Measurements from ENCODE around the gene TYMP.

TYMP gene

GRCh38 chr22:50502628-50503474 is 27.0 kb downstream of the TYMP start:
- no peak overlapping the region for H3K27ac ChIP-seq (ENCODE audit: low read depth, low read length)
- TF ChIP-seq, protein P1, sequence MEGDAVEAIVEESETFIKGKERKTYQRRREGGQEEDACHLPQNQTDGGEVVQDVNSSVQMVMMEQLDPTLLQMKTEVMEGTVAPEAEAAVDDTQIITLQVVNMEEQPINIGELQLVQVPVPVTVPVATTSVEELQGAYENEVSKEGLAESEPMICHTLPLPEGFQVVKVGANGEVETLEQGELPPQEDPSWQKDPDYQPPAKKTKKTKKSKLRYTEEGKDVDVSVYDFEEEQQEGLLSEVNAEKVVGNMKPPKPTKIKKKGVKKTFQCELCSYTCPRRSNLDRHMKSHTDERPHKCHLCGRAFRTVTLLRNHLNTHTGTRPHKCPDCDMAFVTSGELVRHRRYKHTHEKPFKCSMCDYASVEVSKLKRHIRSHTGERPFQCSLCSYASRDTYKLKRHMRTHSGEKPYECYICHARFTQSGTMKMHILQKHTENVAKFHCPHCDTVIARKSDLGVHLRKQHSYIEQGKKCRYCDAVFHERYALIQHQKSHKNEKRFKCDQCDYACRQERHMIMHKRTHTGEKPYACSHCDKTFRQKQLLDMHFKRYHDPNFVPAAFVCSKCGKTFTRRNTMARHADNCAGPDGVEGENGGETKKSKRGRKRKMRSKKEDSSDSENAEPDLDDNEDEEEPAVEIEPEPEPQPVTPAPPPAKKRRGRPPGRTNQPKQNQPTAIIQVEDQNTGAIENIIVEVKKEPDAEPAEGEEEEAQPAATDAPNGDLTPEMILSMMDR (IDR thresholded peaks at IDR 0.05; ENCODE audit: insufficient read depth, low read length, poor library complexity, severe bottlenecking) = no peak
- TF ChIP-seq EZH2phosphoT487 (conservative IDR thresholded peaks at IDR 0.05; ENCODE audit: low read length) = no peak

GRCh38 chr22:50502096-50502495 is 27.7 kb downstream of the TYMP start:
- Histone ChIP-seq H3K4me2 (ENCODE audit: low read depth, low read length, poor library complexity, severe bottlenecking) (no peak overlapping the region), H3K79me2 (ENCODE audit: insufficient read depth, low read length) (peaks cover 4% of the 10 kb centered on the region; the same call in 1 of the 2 replicates), H4K20me1 (ENCODE audit: low read depth, low read length) (no peaks in the 10 kb centered on the region), H3K36me3 (ENCODE audit: low read length) (no peaks in the 10 kb centered on the region), H3K4me3 (ENCODE audit: insufficient read depth, low read length, poor library complexity, severe bottlenecking) (no peak overlapping the region), H3K27me3 (ENCODE audit: low read length) (no peaks in the 10 kb centered on the region), H3K9ac (ENCODE audit: low read length) (no peak overlapping the region), H3K27ac (ENCODE audit: low read depth, low read length) (no peak overlapping the region), H3K9me3 (ENCODE audit: insufficient read depth, low read length) (no peaks in the 10 kb centered on the region), H3F3A (ENCODE audit: insufficient read depth) (no peaks in the 10 kb centered on the region), H3K9me2 (replicated peaks; ENCODE audit: insufficient read depth, low read length) (no peaks in the 10 kb centered on the region), H2AFZ (ENCODE audit: low read depth, low read length, severe bottlenecking) (no peak overlapping the region)
- no peak for TF ChIP-seq EZH2phosphoT487 (conservative IDR thresholded peaks at IDR 0.05; ENCODE audit: low read length)
- TF ChIP-seq, protein P1 (IDR thresholded peaks at IDR 0.05; ENCODE audit: insufficient read depth, low read length, poor library complexity, severe bottlenecking) = no peak

More at GRCh38 chr22:50502628-50503474, 27.0 kb downstream of the TYMP start:
- no peak overlapping the region for H3K4me2 ChIP-seq (ENCODE audit: low read depth, low read length, poor library complexity, severe bottlenecking)
- H3K9me3 ChIP-seq (ENCODE audit: insufficient read depth, low read length) = no peaks in the 10 kb centered on the region
- no peaks in the 10 kb centered on the region for H4K20me1 ChIP-seq (ENCODE audit: low read depth, low read length)
- H3K4me3 ChIP-seq (ENCODE audit: insufficient read depth, low read length, poor library complexity, severe bottlenecking) = no peak overlapping the region
- no peaks in the 10 kb centered on the region for H3F3A ChIP-seq (ENCODE audit: insufficient read depth)
- no peak overlapping the region for H3K9ac ChIP-seq (ENCODE audit: low read length)
- H3K27me3 ChIP-seq (ENCODE audit: low read length) = no peaks in the 10 kb centered on the region
- H3K79me2 ChIP-seq (ENCODE audit: insufficient read depth, low read length) = peaks cover 6% of the 10 kb centered on the region; the same call in 1 of the 2 replicates
- no peaks in the 10 kb centered on the region for H3K36me3 ChIP-seq (ENCODE audit: low read length)
- H3K9me2 ChIP-seq (replicated peaks; ENCODE audit: insufficient read depth, low read length) = no peaks in the 10 kb centered on the region
- no peak overlapping the region for H2AFZ ChIP-seq (ENCODE audit: low read depth, low read length, severe bottlenecking)

DNA sequence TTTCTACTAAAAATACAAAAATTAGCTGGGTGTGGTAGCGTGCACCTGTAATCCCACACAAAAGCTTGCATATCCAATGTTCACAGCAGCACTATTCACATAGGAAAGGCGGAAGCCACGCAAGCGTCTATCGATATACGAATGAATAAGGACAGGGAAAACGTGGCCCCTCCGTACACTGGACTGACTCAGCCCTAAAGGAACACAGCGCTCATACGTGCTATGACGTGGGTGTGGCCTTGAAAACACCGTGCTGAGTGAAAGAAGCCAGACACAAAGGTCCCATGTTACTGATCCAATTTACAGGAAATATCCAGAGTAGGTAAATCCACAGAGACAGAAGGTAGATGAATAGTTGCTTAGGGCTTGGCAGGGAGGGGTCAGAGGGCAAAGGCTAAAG is 29.4 kb downstream of the TYMP start:
- H3K79me2 ChIP-seq (ENCODE audit: insufficient read depth, low read length) = no peaks in the 10 kb centered on the region
- no peak overlapping the region for H3K4me2 ChIP-seq (ENCODE audit: low read depth, low read length, poor library complexity, severe bottlenecking)
- no peak overlapping the region for H3K4me3 ChIP-seq (ENCODE audit: insufficient read depth, low read length, poor library complexity, severe bottlenecking)
- H3K36me3 ChIP-seq (ENCODE audit: low read length) = no peaks in the 10 kb centered on the region
- no peak overlapping the region for H3K27ac ChIP-seq (ENCODE audit: low read depth, low read length)
- H3K9ac ChIP-seq (ENCODE audit: low read length) = no peak overlapping the region
- no peaks in the 10 kb centered on the region for H3K9me2 ChIP-seq (replicated peaks; ENCODE audit: insufficient read depth, low read length)
- no peaks in the 10 kb centered on the region for H3K9me3 ChIP-seq (ENCODE audit: insufficient read depth, low read length)
- no peaks in the 10 kb centered on the region for H4K20me1 ChIP-seq (ENCODE audit: low read depth, low read length)
- H2AFZ ChIP-seq (ENCODE audit: low read depth, low read length, severe bottlenecking) = no peak overlapping the region
- no peaks in the 10 kb centered on the region for H3K27me3 ChIP-seq (ENCODE audit: low read length)
- H3F3A ChIP-seq (ENCODE audit: insufficient read depth) = no peaks in the 10 kb centered on the region
- TF ChIP-seq, protein P1 (IDR thresholded peaks at IDR 0.05; ENCODE audit: insufficient read depth, low read length, poor library complexity, severe bottlenecking) = no peak
